ENCODE measurements around the gene NUDT8.
A peak's percentile ranks its signal among the peaks of the same experiment; 100 is the strongest.
"Not testable (repeated sequence)": the region's sequence is repeated elsewhere in the genome, so short reads cannot be mapped to it uniquely, and the experiment has no call there.

Gene NUDT8

DNA sequence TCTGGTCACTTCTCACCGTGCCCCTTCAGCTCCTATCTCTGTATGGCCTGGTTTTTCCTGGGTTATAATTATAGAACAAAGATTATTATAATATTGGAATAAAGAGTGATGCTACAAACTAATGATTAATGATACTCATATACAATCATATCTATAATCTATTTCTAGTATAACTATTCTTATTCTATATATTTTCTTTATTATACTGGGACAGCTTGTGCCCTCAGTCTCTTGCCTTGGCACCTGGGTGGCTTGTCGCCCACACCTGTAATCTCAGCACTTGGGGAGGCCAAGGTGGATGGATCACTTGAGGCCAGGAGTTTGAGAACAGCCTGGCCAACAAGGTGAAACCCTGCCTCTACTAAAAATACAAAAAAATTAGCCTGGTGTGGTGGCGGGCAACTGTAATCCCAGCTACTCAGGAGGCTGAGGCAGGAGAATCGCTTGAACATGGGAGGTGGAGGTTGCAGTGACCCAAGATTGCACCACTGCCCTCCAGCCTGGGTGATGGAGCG, 30.0 kb upstream of the NUDT8 start:
- DNase-seq = not testable (repeated sequence)

DNA sequence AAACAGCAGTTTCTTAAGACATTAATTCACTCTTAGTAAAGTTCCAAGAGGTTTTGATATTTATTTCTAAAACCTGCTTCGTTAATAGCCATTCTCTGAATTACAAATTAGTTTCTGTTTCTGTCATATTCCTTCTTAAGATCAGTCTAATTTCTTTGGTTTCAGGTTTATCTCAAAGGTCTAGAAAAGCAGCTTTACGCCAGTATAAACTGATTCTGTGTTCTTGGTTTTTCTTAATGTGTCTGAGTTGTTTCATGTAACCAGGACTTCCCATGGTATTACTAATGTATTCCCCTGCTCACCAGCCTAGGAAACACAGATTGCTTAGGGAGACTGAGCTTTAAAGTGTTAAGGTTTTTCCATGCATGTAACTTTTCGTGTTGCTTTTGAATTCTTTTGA, 27.6 kb upstream of the NUDT8 start:
- no peak for DNase-seq

DNA sequence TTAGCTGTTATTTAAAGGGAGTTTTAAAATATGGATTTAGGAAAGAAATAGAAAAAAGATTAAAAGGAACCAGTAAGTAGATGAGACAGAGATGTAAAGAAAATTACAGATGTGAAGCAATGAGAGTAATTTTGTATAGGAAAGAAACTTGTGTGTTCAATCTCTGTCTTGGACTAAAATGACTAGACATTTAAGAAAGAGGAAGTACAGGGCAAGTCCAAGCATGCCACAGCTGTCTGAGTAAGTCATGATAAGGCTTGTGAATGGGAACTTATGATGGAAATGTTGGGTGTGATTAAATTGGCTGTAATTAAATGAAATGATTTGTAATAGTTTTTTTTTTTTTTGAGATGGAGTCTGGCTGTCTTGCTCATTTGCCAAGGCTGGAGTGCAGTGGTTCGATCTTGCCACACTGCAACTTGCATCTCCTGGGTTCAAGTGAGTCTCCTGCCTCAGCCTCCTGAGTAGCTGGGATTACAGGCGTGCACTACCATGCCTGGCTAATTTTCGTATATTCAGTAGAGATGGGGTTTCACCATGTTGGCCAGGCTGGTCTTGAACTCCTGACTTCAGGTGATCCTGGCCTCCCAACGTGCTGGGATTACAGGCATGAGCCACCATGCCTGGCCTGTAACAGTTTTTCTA, 26.7 kb upstream of the NUDT8 start:
- DNase-seq = no peak

DNA sequence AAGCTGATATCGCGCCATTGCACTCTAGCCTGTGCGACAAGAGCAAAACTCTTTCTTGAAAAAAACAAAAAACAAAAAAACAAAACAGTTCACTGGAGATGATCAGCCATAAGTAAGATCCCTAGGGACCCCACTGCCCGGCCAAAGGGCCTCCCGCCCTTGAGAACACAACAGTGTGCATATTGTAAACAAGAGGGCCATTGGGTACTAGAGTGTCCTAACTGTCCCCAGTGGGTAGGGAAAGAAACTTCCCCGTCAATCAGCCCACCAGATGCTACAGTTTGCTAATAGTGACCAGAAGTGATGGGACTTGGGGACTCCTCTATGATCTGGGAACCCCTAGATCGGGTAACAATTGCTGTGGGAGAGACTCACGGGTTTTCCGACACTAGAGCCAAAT, 24.5 kb upstream of the NUDT8 start:
- DNase-seq = no peak

DNA sequence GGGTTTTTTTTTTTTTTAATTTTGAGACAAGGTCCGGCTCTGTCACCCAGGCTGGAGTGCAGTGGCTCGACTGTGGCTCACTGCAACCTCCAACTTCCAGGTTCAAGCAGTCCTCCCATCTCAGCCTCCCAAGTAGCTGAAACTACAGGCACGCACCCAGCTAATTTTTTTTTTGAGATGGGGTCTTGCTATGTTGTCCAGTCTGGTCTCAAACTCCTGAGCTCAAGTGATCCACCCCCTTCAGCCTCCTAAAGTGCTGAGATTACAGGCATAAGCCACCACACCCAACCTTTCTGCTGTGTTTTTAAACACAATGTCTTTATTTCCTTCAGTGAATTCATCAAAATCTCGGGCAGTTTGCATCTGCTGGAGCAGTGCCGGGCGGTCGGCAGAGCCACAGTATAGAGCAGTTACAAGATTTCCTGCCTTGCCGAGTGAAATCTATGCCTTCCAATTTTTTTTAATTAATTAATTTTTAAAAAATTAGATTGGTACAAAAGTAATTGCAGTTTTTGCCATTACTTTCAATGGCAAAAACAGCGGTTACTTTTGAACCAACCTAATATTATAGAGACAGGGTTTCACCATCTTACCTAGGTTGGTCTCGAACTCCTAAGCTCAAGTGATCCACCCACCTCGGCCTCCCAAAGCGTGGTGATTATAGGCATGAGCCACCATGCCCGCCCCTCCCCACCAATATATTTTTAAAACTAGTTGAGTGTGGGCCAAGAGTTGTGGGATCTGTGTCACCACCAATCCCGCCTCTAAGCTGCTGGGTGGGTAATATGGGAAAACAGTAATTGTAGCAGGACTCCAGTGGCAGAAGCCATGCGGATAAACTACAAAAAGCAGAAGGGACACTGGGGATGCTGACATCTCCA, 23.5 kb upstream of the NUDT8 start:
- DNase-seq = no peak

DNA sequence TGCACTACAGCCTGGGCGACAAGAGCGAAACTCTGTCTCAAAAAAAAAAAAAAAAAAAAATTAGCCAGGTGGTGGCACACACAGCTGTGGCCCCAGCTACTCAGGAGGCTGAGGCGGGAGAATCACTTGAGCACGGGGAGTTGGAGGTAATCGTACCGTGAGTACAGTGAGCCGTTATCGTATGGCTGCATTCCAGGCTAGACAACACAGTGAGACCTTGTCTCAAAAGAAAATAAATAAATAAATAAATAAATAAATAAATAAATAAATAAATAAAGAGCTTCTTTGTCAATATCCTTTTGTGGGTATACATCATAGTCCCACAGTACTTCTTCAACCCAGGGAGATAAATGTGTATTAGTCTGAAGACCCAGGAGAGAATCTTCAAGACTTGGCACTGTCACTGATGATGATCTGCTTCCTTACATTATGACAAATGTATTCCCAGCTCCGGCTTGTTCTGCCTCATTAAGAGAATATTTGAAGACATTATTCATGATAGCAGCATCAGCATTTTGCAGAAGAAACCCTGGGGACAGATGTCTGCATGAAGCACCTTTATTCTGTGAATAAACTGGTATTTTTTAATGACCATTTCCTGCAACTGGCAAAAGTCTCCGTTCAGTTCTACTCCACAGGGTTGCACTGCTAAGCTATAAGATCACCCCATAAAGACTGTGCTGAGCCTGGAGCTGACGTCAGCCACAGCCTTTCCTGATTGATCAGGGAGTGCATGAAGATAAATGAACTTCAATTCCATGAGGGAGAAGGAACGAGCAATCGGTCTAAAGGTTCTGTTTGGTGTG, 22.4 kb upstream of the NUDT8 start:
- no peak for DNase-seq

DNA sequence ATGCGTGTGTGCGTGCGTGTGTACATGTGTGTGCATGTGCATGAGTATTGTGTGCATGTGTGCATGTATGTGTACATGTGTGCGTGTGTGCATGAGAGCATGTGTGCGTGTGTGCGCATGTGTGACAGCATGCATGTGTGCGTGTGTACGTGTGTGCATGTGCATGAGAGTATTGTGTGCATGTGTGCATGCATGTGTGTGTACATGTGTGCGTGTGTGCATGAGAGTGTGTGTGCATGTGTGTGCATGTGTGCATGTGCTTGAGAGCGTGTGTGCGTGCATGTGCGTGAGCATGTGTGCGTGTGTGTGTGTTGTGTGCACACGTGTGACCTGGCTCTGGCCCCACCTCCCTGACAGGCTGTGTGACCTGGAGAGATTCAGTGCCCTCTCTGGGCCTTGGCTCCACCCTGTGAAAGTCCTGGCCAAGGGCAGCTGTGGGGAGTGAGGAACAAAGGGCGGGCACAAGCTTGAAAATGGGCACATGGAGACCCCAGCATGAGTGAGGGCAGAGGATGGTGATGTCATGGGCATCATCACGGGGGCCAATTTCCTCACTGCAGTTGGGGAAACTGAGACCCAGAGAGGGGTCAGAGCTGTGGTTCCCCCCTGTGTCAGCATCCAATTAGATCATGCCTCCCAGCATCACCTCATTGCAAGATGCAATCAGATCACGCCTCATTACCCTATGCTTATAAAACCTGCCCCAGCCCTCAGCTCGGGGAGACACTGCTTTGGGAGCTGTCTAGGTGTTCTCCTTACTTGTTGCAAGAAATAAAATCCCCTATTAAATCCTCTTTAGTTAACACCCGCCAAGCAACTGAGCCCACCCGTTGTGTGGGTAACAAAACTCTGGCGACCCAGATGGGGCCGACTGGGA, 20.1 kb upstream of the NUDT8 start:
- no peak for DNase-seq

DNA sequence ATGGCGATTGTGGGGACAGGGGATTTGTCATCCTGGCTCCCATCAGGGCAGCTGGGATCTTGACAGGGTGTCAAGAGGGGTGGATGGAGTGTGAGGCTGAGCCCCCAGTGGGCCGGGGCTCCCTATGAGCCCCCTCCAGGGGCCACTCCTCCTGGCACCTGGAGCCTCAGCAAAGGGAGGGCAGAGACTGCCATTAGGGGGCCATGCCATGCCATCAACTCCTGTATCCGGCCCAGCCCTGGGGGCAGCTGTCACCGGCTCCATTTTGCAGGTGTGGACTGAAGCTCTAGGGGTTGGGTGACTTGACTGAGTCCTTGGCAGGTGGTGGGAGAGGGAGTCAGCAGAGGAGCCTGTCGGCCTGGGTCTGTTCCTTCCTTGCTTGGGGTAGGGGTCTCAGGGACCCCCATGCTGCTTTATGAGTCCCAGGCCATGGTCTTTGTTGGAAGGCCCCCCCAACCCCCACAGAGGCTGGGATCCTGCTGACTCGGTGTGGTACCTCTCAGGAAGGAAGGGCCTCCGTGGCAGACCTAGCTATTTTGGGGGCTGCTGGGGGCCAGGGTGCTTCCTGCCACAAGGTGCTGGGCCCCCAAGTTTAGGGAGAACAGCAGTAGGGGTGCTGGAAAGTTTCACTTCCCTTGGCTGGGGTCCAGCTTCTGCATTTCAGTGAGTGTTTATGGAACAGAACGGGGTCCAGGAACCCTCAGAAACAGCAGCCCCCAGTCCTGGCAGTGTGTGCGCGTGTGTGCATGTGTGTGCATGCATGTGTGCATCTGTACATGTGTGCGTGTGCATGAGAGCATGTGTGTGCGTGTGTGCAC, 19.3 kb upstream of the NUDT8 start:
- no peak for DNase-seq

DNA sequence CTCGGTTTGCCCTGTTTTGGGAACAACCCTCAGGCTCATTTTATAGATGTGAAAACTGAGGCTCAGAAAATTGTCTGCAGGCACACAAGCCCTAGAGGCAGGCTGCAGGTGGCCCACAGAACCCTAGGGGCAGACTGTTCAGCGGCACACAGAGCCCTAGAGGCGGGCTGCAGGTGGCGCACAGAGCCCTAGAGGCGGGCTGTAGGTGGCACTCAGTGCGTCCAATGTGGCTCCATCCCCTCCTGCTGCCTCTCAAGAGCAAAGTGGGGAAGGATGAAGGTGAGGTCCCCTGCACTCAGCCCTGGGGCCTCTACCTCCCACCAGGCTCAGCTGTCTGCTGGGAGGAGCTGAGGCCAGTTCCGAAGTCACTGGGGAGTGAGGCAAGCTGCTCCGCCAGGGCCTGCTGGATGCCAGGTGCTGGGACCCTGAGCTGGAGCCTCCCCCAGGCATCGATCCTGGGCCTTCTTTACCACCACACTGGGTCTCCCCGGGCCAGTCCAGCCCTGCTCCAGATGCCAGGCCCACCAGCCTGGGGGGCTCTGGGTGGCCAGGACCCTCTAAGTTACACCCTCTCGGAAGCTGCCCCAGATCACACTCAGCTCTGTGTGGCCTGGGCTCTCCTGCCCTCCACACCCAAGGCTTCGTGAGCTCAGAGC, 18.5 kb upstream of the NUDT8 start:
- peak; percentile 56 for DNase-seq

DNA sequence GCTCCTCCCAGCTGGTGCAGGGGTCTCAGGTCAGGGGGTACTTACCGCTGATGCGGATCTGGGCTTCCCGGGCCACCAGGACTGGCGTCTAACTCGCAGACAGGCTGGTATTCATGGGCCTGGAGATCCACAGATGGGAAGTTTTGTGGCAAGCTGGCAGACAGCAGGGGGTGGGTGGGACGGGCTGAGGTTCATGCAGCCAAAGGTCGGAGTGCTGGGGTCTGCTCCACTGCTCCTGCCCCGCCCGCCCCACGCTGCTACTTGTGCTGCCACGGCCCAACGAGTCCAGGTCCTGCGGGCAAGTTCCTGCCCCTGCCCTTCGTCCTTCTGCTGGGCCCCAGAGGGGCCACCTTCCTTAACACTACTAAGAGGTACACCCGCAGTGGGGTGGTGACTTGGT, 17.7 kb upstream of the NUDT8 start:
- no peak for DNase-seq

DNA sequence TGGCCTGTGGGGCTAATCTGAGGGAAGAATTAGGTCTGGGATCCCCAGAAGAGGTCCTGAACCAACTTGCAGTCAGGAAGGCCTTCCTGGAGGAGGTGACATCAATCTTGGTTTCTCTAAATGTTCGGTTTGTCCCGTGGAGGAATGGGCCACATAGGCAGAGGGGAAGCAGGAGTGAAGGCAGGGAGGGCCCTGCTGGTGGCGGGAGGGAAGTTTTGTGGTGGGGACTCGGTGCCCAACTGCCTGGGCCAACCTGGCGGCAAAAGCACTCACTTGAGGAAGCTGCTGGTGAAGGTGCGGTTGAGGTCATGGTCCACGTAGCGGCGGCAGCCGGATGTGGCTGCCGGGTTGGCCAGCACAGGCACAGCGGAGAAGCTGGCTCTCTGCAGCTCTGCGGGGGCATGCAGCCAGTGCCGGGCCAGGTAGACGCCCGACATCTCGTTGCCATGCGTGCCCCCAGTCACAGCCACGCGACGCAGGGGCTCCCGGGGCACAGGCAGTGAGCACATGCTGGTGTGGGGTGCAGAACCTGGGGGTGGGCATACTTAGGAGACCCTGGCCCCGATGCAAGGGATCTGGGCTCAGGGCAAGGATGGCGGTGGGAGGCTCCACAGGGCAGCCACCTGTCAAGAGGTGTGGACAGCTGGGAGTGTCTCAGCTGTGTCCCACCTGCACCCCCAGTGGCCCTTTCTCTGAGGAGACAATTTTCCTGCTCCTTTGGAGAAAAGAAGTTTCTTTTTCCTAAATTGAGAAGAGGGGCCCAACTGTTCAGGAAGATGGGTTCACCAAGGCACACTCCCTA, 17.0 kb upstream of the NUDT8 start:
- DNase-seq = no peak

DNA sequence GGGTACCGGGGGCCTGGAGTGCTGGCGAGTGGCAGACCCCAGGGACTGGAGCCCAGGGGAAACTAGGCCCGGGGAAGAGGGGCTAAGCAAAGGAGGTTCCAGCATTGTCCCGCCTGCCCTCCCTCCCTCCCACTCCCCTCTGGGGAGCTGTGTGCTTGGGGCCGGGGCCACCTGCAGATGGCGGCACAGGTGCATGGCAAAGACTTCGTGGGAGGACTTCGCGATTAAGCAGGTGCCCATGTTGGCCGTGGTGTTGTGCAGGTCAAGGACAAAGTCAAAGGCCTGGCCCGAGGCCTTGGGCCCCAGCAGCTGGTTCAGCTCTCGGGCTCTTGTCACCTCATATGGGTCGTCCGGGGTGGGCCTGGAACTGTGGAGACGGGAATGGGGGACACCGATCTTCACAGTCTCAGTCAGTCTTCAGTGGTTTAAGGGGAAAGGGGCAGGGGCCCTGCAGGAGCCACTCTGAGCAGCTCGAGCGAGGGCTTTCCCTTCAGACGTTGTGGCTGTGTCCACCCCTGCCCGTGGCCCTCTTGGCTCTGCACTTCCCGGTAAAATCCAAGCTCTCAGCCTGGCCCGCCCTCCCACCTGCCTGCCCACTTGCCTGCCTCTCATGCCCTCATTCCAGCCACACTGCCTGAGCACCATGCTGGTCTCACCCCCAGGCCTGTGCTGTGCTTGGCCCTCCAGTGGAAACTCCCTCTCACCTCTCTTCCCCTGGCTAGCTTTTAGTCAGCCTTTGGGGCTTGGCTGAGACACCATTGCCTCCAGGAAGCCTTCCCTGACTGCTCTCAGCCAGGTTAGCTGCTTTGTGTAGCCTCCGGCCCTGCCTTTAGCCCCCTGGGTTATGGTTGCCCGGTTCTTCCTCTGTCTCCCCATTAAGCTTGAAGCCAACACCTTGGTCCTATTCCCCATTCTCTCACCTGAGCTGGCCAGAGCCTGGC, 16.1 kb upstream of the NUDT8 start:
- DNase-seq = no peak

DNA sequence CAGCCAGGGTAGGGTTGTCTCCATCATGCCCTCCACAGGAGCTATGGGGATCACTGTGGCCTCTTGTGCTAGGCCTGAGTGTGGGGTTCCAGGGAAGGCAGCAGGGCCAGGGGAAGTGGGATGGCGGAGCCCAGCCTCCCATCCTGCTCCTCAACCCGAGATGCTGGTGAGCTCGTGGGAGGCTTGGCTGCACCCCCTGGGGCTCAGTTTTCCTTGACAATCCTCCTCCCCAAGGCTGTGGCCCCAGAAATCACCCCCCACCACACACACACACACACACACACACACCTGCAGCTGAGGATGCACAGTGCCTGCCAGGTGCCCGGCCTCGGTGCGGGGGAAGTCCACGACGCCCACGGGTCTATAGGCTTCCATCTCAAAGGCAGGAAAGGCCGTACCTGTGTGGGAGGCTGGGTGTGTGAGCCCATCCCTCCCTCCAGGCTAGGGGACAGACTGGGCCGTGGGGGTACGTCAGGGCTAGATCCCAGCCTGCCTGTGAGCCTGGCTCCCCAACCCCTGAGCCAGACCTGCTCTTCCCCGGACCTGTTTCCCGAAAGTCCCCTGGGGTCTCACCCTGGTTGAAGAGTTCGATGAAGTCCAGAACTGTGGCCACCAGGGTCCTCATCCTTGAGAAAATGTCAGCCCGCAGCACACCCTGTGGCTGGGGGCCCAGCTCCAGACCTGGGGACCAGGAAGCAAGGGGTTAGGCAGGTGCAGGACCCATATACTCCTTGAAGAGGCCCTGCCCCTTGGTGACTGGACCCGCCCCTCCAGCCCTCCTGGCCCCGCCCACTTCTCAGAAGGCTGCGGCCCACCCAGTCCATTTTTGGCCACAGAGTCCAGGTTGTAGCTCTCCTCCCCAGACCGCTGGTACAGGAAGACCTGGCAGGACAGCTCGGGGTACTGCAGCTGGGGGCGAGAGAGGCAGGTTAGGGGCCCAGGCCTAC, 15.0 kb upstream of the NUDT8 start:
- no peak for DNase-seq

DNA sequence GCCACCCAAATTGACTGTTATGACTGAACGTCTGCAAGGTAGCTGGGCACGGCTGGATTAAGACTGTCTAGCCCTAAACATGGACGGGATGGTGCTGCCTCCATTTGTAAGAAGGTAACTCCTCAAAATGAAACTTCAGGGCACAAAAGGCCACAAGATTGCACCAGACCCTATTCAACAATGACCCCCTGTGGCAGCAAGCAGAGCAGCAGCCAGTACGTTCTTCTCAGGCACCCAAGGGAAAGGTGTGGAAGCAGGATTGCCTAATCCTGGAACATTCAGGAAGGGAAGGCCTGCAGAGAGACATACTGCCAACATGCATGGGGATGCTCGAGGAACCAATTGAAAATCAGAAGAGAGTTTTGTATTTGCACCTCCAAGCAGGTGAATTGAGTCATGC, 14.3 kb upstream of the NUDT8 start:
- DNase-seq = no peak

DNA sequence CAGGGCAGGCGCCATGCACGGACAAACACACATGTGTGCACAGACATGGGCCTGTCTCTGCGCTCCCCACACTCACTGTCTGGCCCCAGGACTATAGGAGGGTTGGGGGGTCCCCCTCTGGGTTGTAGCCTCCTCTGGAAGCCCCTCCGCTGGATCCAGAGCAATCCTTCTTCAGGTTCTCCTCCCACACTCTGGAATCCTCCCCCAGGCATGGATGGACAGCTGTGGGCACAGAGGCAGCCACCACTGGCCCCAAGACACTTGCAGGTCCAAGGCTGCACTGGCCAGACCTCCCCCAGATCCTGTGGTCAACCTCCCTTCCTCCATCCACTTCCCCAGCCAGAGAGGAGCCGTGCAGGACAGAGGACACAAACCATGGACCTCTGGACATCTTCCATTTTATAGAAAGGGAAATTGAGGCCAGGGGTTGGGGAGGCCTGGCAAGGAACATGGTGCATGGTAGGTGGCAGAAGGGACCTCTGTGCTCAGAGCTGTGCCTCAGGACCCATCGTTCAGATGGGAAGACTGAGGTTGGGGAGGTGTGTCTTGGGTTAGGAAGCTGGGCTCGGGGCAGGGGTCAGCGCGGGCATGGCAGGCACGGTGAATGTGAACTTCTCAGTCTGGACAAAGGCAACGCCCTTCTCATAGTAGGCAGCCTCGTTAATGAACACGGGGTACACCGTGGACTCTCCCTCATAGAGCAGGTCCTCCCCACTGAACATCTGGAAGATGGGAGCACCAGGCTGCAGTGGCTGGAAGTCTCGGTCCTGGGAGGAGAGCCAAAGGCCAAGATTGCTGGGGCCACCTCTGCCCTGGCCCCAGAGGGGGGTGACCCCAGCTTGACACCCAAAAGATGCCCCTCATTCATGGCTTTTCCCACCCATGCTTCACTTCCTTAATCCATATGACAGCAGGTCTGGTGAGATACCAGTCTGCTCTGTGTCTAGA, 12.7 kb upstream of the NUDT8 start:
- no peak for DNase-seq

Data from COR-L47 (cell line).